GM12874 (cell line): ENCODE data around the gene ZNF565.

Experiments used
- TF ChIP-seq, protein P1 (sequence below): IDR thresholded peaks from 2 replicates; pipeline ENCODE4 v1.5.1; 2011; ENCODE audit warnings: low read depth, mild to moderate bottlenecking, control low read depth, low read length, moderate library complexity; ENCODE audit not compliant: insufficient read depth

ZNF565 gene

DNA sequence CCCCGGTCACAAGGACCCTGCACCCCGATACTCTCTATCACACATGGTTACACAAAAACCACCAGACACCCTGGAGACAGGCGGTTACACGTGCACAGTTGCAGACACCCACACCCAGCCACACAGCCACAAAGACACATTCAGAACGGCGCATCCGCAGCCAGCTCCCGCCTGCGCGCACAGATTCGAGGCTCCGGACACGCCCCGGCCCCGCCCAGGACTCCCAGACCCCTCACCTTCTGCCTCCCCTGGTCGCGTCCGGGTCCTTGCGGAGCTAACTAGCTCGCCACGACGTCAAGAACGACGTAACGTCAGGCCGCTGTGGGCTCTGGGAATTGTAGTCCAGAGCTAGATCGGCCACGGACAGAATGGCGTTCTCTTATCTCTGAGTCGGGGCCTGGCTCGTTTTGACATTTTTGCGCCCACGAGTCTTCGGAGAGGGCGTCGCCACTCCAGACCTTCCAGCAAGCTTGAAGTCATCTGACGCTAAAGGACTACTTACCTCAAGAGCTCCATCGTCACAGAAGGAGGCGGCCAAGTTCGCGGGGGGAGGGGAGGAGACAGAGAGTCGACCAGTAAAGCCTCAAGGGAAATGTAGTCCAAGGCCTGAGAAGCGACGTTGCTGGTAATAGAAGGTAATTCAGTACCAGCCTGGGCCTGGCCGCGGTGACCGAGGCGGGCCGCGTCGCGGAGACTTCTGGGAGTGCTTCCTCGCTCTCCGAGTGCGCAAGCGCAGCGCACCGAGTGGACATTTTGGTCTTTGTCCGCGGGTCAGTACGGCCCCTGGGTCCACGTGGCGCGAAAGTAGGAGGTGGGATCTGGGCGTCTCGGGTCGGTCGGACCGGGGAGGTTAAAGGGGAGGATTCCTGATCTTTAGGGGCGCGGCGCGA lies at the start of gene ZNF565, which contains the start of gene ZNF146:
TSS of gene ZNF565 (minus strand) at position 280 of the 890 bp plus-strand sequence. CDS start 12,680 bp downstream, outside the sequence.
TSS of gene ZNF146 (plus strand) at position 721 of the 890 bp plus-strand sequence. CDS start 21,335 bp downstream, outside the sequence.
- TF ChIP-seq, protein P1, sequence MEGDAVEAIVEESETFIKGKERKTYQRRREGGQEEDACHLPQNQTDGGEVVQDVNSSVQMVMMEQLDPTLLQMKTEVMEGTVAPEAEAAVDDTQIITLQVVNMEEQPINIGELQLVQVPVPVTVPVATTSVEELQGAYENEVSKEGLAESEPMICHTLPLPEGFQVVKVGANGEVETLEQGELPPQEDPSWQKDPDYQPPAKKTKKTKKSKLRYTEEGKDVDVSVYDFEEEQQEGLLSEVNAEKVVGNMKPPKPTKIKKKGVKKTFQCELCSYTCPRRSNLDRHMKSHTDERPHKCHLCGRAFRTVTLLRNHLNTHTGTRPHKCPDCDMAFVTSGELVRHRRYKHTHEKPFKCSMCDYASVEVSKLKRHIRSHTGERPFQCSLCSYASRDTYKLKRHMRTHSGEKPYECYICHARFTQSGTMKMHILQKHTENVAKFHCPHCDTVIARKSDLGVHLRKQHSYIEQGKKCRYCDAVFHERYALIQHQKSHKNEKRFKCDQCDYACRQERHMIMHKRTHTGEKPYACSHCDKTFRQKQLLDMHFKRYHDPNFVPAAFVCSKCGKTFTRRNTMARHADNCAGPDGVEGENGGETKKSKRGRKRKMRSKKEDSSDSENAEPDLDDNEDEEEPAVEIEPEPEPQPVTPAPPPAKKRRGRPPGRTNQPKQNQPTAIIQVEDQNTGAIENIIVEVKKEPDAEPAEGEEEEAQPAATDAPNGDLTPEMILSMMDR = no peak

DNA sequence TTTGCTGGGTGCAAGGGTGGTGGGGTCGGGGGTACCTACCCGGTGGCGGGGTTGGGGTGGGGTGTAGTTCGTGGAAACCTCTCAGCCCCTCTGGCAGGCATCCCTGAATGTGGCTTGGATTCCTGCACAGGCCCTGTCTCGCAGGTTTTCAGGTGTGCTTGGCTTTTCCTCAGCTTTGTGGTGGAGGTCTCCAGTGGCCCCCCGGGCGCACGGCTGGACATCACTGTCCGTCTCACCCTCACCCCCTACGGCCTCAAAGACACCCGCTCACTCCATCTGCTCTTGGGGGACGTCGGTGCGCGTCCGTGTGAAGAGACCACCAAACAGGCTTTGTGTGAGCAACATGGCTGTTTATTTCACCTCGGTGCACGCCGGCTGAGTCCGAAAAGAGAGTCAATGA lies 44.7 kb upstream of the ZNF565 start:
- TF ChIP-seq, protein P1 = no peak

DNA sequence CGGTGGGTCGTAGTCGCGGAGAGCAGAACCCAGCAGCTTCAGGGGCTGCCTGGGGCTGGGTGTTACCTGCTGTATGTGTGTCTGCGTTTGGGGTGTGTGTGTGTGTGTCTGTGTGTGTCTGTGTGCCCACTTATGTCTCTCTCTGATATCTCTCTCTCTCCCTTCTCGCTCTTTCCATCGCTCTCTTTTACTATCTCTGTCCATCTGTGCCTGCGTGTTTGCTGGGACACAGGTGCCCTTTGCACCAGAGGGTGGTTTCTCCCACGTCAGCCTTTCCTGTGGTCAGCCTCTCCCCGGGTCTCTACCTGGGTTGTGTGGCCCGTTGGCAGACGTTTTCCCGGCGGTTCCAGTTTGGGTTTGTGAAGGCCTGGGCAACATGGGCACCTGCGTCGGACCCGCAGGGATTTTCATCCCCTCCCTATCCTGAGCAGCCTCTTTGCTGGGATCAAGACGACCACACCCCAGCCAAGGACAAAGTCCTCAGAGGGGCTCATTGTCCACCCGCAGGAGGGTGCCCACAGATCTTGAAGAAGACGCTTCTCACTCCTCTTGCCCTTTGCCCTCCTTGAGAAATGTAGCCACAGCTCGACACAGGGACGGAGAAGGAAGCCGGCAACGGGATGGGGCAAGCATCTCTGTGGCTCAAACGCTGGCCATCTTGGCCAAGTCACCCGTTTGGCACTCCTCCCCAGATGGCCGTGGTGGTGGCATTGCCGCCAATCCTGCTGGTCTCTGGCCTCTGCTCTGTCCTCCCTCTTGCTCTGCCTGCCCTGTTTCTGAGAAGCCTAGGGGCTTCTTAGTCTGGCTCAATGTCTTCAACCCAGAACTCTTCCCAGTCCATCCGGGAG lies 43.8 kb upstream of the ZNF565 start:
- TF ChIP-seq, protein P1 = no peak

DNA sequence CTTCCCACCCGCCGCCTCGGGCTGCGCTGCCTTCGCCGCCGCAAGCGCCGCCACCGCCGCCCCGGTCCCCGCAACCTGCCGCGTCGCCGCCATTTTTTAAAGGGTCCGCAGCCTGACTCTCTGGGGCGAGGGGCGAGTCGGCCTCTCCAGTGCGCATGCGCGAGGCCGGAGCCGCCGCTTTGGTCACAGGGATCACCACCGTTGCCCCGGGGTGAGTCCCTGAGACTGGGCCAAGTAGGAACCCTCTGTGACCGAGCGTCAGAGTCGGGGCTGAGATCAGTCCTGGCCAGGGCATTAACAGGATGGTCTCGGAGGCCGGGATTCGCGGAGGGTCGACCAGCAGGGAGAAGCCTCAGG lies 43.0 kb upstream of the ZNF565 start:
- TF ChIP-seq, protein P1 = no peak

DNA sequence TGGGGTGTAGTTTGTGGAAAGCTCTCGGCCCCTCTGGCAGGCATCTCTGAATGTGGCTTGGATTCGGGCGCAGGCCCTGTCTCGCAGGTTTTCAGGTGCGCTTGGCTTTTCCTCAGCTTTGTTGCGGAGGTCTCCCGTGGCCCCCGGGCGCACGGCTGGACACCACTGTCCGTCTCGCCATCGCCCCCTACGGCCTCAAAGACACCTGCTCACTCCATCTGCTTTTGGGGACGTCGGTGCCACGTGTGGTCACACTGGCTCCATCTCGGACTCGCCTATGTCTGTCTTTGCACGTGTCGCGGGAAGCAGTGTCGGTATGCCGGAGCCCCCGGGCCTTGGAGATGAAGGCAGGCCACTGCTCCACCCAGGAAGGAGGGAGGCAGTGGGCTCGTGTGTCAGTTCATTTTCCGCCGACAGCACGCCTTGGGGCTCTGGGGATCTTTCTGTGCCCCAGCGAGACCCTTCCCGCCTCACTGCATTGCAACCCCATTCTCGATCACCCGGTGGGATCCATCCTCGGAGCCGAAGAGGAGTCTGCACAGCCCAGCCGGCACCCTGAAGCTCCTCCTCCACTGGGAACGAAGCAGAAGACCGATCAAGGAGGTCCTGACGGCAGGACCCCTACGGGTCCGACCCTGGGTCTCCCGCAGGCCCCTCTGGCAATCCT lies 42.5 kb upstream of the ZNF565 start:
- TF ChIP-seq, protein P1 = no peak

DNA sequence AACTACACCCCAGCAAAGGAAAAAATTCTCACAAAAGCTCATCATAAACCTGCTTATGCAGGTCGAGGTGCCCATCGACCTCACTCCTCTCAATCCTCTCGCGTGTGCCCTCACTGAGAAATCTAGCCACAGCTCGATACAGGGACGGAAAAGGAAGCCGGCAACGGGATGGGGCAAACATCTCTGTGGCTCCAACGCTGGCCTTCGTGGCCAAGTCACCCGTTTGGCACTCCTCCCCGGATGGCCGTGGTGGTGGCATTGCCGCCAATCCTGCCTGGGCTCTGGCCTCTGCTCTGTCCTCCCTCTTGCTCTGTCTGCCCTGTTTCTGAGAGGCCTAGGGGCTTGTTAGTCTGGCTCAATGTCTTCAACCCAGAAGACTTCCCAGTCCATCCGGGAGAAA lies 41.6 kb upstream of the ZNF565 start:
- TF ChIP-seq, protein P1 = no peak

DNA sequence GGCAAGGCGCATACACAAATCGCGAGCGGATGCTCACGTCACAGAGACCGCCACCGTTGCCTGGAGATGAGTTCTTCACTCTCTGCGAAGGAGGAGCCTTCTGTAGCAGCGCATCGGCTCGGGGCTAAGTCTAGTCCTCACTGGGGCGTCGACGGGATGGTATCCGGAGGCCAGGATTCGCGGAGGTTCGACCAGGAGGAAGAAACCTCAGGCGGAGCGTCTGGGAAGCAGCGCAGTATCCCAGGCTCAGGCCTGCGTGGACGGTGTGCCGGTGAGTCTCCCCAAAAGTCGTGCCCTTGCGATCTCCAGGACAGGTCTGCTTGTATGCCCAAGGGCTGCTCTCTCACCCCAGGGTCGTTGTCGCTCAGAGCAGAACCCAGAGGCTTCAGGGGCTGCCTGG lies 40.9 kb upstream of the ZNF565 start:
- TF ChIP-seq, protein P1 = no peak
